KBM-7 (cell line): ENCODE results near the gene KCNH6.

Experiments used
- DNase-seq: peaks from one replicate; pipeline ENCODE4 v3.0.0-alpha.2; 2015
- in situ Hi-C: fragments of 300-500 bp; cut with MboI; formaldehyde crosslinking; loops from 2 replicates; pipeline ENCODE4 v1.14.3; 2020; ENCODE audit warnings: low sequenced_read_pairs, low pct_unique_long_range_greater_than_20kb, mixed read lengths

Gene KCNH6

DNA sequence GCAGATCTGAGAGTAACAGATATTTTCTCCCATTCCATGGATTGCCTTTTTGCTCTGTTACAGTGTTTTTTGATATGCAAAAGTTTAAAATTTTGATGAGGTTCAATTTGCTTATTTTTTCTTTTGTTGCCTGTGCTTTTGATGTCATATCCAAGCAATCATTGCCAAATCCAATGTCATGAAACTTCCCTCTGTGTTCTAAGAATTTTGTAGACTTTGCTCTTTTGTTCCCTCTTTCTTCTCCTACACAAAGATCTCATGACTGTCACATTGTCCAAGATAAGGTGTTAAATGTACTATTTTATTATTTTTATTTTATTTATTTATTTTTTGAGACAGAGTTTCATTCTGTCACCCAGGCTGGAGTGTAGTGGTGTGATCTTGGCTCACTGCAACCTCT is 18.9 kb upstream of the KCNH6 start:
- DNase-seq, result no peak
- in situ Hi-C loops, result no loop called here

DNA sequence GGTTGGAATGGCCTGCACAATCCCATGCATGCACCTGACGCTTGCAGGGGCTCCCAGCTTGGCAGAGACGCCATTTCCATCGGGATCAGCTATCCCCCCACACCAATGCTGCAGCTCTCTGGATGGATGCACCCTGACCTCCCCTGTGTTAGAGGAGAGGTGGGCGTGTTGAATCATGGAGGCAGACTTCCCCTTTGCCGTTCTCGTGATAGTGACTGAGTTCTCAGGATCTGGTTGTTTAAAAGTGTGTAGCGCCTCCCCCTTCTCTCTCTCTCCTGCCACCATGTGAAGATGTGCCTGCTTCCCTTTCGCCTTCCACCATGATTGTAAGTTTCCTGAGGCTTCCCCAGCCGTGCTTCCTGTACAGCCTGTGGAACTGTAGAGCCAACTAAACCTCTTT is 17.8 kb upstream of the KCNH6 start:
- DNase-seq, result no peak
- in situ Hi-C loops, result no loop called here

DNA sequence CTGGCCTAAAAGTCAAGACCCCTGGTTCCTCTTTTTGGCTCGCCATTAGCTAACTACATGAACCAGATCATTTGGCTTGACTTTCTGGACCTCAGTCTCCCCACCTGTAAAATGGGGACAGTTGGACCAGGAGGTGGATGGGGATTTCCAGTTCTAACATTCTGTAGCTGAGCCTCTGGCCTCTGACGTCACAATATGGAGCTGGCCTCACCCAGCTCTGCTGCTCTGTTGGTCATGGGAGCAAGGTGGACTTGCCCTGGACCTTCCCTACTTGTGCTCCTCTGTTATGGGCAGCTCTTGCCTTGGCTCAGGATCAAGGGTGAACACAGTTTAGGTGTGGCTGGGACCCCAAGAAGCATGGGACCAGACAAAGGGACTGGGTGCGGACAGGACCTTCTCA is 16.5 kb upstream of the KCNH6 start:
- no peak for DNase-seq
- in situ Hi-C loops, result no loop called here

DNA sequence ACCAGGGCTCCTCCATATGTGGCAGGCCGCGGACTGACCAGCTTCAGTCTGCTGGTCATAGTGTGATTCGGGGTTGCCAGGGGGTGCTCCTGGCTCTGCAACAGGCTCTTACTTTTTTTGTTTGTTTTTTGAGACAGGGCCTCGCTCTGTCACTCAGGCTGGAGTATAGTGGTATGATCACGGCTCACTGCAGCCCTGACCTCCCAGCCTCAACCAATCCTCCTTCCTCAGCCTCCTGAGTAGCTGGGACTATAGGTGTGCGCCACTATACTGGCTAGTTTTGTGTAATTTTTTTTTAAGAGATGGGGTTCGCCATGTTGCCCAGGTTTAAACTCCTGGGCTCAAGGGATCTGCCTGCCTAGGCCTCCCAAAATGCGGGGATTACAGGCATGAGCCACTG is 11.8 kb upstream of the KCNH6 start:
- no peak for DNase-seq
- in situ Hi-C loops, result no loop called here

DNA sequence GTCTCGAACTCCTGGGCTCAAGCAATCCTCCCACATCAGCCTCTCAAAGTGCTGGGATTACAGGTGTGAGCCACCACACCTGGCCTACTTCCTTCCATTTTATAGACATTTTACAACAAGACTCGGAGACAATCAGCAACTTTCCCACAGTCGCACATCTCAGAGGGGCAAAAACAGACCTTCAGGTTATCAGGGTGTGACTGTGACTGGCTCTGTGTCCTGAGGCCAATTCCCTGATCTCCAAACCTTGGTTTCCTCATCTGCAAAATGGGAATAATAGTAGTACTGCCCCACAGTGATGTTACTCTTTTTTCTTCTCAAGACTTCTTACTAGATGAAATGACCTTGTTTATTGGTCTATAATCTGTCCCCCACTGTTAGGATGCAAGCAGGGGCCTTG is 10.8 kb upstream of the KCNH6 start:
- no peak for DNase-seq
- in situ Hi-C loops, result no loop called here

DNA sequence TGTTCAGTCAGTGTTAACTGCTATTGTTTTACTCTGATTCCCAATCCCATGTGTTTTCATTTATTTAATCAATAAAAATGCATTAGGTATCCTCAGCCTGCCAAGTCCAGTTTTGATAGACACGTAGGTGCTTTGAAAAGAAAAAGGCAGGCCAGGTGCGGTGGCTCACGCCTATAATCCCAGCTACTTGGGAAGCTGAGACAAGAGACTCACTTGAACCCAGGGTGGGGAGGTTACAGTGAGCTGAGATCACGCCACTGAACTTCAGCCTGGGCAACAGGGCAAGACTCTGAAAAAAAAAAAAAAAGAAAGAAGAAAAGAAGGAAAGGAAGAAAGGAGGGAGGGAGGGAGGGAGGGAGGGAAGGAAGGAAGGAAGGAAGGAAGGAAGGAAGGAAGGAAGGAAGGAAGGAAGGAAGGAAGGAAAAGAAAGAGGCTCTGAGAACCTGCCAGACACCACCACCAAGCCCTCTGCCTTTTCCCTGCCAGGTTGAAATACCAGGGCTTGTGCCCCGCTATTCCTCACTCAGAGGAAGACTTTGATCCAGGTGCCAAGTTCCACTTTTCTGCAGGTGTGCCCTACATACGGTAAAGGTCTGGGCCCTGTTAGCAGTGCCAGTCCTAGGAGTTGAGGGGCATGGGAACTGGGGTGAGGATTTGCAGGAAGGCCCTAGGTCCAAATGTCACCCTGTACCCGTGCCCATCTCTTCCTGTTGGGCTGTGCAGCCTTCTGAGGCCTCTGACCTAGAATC is 10.1 kb upstream of the KCNH6 start:
- in situ Hi-C loops, result no loop called here
- no peak for DNase-seq

DNA sequence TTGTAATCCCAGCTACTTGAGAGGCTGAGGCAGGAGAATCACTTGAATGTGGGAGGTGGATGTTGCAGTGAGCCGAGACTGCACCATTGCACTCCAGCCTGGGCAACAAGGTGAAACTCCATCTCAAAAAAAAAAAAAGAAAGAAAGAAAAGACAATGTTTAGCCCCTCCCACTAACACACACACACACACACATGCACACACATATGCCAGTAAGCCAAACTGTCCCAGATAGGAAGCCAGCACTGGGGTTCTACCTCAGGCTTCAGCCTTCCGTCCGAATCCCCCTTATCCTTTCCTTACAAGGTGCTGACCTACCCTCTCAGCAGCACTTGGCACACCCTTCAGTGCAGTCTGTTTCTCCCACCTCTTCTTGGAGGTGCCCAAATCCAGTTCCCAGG is 8.7 kb upstream of the KCNH6 start:
- in situ Hi-C loops, result no loop called here

DNA sequence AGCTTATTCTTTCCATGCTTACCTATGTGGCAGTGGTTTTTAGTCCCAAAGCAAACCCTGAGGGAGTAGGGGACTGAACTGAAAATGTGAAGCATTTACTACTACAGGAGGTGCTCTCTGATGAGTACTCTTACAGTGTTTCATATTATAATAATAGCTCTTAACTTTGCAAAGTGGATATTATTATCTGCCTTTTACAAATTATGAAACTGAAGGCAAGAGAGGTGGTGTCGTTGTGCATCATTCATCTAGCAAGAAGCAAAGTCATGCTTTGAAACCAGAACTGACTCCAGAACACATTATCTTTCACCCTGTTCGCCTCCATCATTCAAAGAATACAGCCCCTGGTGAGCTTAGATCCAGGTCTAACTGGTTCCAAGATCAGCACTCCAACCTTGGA is 8.2 kb upstream of the KCNH6 start:
- no peak for DNase-seq
- in situ Hi-C loops, result no loop called here

More for the DNA sequence above, 8.7 kb upstream of the KCNH6 start:
- no peak for DNase-seq

DNA sequence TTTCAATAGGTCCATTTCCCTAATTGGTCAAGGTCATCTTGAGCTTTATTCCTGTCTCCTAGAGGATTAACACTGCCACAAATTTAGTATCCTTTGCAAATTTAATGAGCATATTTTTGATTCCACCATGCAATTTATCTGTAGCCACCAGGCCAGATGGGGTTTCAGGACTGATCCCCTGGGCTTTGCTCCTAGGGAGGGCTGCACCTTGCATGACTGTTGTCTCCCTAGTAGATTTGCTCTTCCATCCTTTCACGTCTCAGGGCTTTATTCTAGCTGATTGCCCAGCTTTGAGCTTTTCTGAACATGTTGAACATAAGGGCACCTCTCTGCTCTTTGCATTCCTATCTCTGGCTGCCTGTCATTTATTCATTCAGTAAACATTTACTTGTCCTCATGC is 7.7 kb upstream of the KCNH6 start:
- in situ Hi-C loops, result no loop called here

DNA sequence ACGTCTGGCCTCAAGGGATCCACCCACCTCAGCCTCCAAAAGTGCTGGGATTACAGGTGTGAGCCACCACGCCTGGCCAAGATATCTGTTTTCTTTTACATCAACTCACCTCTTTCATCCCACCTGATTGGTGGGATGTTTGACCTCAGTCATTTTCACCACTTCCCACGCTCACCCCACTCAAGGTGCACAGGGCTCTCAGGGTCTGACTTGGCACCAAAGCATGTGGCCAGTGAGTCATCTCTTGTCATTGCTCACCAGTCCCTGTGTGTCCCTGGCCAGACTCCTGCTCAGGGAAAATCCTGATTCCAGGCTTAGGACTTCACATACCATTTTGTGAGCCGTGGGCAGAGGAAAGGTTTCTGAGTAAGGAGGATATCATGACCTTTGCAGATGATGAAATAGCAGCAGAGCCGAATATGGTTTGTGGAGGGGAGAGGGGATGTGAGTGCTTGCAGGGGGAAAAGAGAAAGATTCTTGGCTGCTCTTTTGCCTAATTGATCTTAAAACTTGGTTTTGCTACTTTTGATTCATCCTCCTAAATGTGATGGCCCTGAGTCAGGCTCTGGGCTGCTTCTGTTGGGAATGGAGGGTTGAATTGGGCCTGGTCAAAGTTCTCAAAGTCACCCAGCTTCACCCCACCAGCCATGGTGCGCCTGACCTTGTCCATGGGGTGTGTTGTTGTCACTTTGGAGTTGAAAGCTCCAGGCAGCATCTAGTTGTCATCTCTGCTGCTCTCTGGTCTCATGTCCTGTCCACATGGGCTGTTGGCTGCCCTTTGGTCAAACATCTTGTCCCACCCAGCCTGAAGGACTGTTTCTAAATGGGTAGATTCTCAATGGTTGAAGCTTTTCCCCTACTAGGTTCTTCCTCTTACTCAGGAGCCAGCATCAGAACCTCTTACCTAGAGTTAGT is 6.0 kb upstream of the KCNH6 start:
- no peak for DNase-seq
- in situ Hi-C loops, result no loop called here

More for the DNA sequence above, 7.7 kb upstream of the KCNH6 start:
- no peak for DNase-seq

DNA sequence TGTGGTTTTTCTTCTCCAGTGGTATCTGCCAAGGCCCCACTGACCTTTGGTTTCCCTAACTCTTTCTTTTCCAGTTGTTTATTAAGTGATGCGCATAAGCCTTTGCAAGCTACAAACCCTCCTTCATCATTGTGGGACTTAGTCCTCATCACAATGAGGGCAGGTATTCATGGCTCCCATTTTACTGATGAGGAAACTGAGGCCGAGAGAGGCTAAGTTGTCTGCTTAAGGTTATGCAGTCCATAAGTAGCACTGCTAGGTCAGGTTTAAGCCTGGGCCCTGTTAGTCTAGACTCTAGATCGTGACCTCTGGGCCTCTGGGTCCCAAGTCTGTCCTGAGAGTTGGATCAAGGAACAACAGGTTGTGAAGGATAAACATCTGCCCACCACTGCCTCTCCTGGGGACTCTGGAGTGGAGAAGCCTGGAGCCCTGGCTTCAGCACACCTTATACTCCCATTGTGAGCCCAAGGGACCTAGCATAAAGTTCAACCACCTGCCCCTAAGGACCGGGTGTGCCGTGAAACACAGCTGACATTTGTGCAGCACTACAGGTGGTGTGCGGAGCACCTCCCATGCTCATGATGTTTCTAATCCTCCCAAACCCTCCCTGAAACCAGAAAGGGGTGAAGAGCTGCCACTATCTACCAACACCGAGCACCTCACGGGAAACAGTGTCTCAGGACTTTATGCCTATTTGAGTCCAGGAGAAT is 5.2 kb upstream of the KCNH6 start:
- DNase-seq, result no peak
- in situ Hi-C loops, result no loop called here

DNA sequence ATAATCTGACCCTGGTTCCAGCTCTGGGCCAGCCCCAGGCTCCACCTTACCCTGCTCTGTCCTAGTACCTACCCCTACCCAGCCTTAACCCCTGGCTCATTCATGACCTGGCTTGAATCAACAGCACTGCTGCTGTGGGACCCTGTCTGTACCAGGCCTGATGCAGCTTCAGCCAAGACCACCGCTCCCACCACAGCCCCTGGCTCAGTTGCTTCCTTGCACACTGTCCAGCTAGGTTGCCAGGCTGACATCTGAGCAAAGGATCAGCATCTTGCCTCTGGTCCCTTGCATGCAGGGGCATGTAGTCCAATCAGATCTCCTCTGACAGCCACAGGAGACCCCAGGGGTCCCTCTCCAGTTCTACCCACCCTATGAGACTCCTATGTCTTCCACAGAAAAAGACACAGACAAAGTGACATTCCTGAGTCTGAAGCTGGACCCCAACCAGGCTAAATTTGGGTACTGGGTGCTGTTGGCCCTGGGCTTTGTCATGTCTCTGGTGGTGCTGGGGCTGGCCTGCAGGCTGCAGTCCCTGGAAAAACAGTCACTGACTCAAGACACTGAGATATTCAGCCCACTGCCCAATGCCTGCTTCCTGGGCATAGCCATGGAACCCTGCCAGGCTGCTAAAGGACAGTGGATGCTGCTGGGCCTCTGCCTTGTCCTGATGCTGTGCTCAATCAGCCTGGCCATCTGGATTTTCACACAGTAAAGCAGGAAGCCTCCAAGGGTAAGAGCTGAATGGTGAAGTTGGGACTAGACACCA is 3.9 kb upstream of the KCNH6 start:
- no peak for DNase-seq
- in situ Hi-C loops, result no loop called here

DNA sequence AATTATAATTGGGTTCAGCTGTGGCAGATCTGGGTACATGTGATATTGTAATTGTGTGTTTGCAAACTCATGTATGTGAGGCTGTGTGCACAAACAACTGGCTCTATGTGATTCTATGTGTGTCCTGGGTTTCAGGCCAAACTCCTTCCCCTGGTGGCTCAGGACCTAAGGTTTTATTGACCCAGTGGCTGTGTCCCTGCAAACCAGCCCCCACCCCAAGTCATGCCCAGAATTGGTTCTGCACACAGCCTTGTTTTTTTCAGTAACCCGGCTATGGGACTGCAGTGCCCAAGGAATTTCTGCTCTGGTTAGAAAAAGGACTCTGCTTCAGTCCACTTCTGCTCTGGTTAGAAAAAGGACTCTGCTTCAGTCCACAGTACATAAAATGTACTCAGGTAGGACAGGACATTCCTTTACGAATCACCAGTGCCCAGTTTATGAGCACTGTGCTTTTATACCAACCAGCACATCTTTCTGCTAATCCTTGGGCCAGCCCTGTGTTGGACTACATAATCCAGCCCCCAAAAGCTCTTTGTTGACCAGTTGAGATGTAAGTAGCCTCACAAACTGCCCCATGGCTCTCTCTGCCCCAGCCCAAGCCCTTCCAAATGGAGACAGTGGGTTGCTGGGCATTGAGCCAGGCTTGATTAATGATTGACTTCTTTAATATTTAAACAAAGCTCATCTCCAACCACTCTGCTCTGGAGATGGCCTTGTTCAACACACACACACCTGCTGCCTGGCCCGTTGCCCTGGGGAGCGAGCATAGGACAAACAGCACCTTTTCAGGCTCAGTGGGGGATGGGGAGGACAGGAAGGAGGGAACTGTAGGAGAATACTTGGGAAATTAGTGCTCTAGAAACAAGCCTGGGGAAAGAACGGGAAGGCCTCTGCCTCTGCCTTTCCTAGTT is 2.9 kb upstream of the KCNH6 start:
- in situ Hi-C loops, result no loop called here
- no peak for DNase-seq

DNA sequence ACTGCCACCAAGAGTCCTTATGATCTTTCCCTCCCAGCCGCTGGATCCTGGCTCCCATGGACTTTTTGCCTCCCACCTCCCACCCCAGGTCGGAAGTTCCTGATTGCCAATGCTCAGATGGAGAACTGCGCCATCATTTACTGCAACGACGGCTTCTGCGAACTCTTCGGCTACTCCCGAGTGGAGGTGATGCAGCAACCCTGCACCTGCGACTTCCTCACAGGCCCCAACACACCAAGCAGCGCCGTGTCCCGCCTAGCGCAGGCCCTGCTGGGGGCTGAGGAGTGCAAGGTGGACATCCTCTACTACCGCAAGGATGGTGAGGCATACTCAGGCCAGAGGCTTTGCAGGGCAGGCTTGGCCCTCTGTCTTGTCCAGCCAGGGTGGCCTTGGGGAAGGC is 893 bp downstream of the KCNH6 start:
- in situ Hi-C loops, result no loop called here
- DNase-seq, result no peak

DNA sequence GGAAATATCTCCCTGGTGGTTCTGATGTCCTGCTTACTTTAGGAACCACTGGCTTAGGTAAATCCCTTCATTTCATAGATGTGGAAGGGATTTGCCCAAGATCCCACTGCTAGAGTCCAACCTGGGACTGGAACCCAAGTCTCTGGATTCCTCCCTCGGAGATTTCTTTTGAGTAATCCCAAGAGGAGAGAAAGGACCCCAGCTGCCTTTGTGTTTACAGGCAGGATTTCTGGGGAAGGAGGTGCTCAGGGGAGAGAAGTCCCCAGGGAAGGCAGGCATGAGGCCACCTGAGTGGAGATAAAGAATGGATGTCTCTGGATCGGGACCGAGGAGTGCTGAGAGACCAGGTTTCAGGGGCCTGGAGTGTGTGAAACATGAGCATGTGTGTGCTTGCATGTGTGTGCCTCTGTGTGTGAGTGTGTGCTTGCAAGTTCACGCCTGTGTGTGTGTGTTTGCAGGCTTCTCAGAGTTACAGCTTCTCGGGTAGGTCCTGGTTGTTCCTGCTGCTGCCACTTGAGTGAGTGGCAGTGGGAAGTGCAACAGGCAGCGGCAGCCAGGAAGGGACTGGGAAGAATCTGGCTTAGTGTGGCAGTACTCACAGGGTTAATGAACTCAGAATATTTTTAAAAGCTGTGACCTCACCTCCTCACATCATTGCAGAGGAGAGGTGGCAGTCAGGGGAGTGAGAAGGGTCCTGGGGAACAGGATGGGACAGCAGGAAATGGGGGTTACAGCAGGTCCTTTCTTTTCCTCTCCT is 2.2 kb downstream of the KCNH6 start:
- in situ Hi-C loops, result no loop called here
- no peak for DNase-seq

DNA sequence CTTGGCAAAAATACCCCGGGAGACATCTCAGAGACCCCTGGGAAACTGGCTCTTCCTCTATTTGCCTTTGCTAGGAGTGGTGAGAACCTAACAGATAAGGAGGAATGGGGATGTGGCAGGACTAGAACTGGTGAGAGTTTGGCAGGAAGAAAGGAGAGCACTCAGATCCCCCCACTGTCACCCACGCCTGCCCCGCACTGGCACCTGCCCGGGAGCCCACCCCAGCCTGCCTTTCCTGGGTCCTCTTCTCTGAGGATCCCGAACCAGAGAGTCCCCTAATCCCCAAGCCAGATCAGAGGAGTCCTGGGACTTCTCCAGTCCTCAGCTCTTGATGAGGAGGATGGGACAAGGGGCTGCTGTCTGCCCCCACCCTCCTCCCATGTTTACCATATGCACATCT is 3.7 kb downstream of the KCNH6 start:
- in situ Hi-C loops, result no loop called here
- no peak for DNase-seq

DNA sequence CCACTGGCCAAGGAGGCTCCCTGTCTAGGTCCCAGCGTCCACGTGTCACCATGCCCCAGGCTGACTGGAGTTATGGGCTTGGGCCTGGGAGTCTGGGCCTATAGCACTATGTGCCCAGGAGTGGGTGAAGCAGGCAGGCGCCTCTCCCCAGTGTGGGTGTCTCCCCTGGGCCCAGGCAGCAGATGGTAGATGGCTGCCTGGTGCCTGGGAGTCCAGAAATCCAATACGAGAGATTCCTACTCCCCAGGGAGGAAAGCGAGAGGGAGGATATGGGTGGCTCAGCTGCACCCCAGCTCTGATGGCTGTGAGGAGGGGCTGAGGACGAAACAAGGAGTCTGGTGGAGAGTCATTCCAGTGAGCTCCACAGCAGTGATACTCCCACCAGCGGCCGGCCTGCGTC is 5.0 kb downstream of the KCNH6 start:
- in situ Hi-C loops, result no loop called here
- no peak for DNase-seq
